Dermis blood vessel endothelial cell (primary cell): ENCODE measurements around the gene TPCN1. TPM values are rescaled to one million over a fixed set of nuclear protein-coding genes. Genes with fewer than 3 reads are reported as not detected.

Source experiments
- DNase-seq: peaks from one replicate; pipeline ENCODE4 v3.0.0; 2010
- total RNA-seq: library from RNA; depleted of rRNA; stranded (reverse); fragments of >200 nt; gene quantifications from 2 replicates; pipeline ENCODE4 v1.2.3, GENCODE V29; 2014

The TPCN1 gene
- 11.2 and 15.1 TPM in 2 replicates for total RNA-seq

GRCh38 chr12:113221181-113221996 is at the start of gene TPCN1:
Gene TPCN1 (plus strand): TSS chr12:113221464. CDS start chr12:113226853, 5,389 bp downstream.
- peak; percentile 100 for DNase-seq

GRCh38 chr12:113171543-113171942 is 49.7 kb upstream of the TPCN1 start:
- DNase-seq: no peak

- no peak for DNase-seq
Observed at GRCh38 chr12:113172185-113172584, 49.1 kb upstream of the TPCN1 start.

GRCh38 chr12:113173081-113173698 is 48.1 kb upstream of the TPCN1 start:
- DNase-seq: no peak

- DNase-seq: peak; percentile 85
Observed at GRCh38 chr12:113174461-113175384, 46.5 kb upstream of the TPCN1 start.

- no peak for DNase-seq
Observed at GRCh38 chr12:113179023-113179422, 42.2 kb upstream of the TPCN1 start.

- no peak for DNase-seq
Observed at GRCh38 chr12:113180333-113180732, 40.9 kb upstream of the TPCN1 start.

GRCh38 chr12:113181975-113182374 is 39.3 kb upstream of the TPCN1 start:
- no peak for DNase-seq

- no peak for DNase-seq
Observed at GRCh38 chr12:113183030-113183589, 38.2 kb upstream of the TPCN1 start.

GRCh38 chr12:113184098-113184899 is 37.0 kb upstream of the TPCN1 start:
- no peak for DNase-seq

GRCh38 chr12:113184900-113185179 is 36.4 kb upstream of the TPCN1 start:
- peak; percentile 93 for DNase-seq

- DNase-seq: peak; percentile 85
Observed at GRCh38 chr12:113185180-113186032, 35.9 kb upstream of the TPCN1 start, which contains the start of the genes DDX54 and RITA1. Gene DDX54 (minus strand): TSS chr12:113185478. CDS start chr12:113185451, 27 bp downstream. Gene RITA1 (plus strand): TSS chr12:113185721. CDS start chr12:113186747, 1,026 bp downstream.

GRCh38 chr12:113186033-113186365 is 35.3 kb upstream of the TPCN1 start:
- peak; percentile 39 for DNase-seq

GRCh38 chr12:113186666-113187325 is 34.5 kb upstream of the TPCN1 start:
- no peak for DNase-seq

GRCh38 chr12:113189361-113189760 is 31.9 kb upstream of the TPCN1 start:
- no peak for DNase-seq

- DNase-seq: peak; percentile 56
Observed at GRCh38 chr12:113190761-113191160, 30.5 kb upstream of the TPCN1 start.

GRCh38 chr12:113191227-113191626 is 30.0 kb upstream of the TPCN1 start:
- DNase-seq: no peak

- DNase-seq: no peak
Observed at GRCh38 chr12:113194971-113195391, 26.3 kb upstream of the TPCN1 start.

GRCh38 chr12:113195598-113195997 is 25.7 kb upstream of the TPCN1 start:
- DNase-seq: no peak

GRCh38 chr12:113196582-113196981 is 24.7 kb upstream of the TPCN1 start:
- DNase-seq: no peak
